ENCODE data around the gene FNBP1.
"Not testable (repeated sequence)": the region's sequence is repeated elsewhere in the genome, so short reads cannot be mapped to it uniquely, and the experiment has no call there.

Gene FNBP1

GRCh38 chr9:129994882-129995281 is 48.1 kb downstream of the FNBP1 start:
- DNase-seq (ENCODE audit: low read depth) = no peak
- H3K4me3 ChIP-seq (ENCODE audit: low read depth, low read length) = no peak overlapping the region
- TF ChIP-seq POLR2A (IDR thresholded peaks at IDR 0.05; ENCODE audit: extremely low read depth, insufficient read length) (no peak), MYC (IDR thresholded peaks at IDR 0.05; ENCODE audit: low read depth, low read length) (no peak), MAX (IDR thresholded peaks at IDR 0.05; ENCODE audit: low read depth, low read length) (no peak)
- TF ChIP-seq, protein P1, sequence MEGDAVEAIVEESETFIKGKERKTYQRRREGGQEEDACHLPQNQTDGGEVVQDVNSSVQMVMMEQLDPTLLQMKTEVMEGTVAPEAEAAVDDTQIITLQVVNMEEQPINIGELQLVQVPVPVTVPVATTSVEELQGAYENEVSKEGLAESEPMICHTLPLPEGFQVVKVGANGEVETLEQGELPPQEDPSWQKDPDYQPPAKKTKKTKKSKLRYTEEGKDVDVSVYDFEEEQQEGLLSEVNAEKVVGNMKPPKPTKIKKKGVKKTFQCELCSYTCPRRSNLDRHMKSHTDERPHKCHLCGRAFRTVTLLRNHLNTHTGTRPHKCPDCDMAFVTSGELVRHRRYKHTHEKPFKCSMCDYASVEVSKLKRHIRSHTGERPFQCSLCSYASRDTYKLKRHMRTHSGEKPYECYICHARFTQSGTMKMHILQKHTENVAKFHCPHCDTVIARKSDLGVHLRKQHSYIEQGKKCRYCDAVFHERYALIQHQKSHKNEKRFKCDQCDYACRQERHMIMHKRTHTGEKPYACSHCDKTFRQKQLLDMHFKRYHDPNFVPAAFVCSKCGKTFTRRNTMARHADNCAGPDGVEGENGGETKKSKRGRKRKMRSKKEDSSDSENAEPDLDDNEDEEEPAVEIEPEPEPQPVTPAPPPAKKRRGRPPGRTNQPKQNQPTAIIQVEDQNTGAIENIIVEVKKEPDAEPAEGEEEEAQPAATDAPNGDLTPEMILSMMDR (IDR thresholded peaks at IDR 0.05; ENCODE audit: low read depth, low read length) = no peak

DNA sequence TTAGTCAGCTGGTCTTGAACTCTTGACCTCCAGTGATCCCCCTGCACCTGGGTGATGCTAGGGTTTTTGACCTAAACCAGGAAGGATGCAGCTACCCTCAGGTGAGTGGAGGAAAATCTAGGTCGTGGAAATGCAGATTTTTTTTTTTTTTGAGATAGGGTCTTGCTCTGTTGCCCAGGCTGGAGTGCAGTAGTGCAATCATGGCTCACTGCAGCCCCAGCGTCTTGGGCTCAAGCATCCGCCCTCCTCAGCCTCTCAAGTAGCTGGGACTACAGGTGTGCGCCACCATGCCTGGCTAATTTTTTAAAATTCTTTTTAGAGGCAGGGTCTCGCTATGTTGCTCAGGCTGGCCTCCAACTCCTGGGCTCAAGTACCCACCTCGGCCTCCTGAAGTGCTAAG is 51.9 kb downstream of the FNBP1 start:
- DNase-seq (ENCODE audit: low read depth); H3K4me3 ChIP-seq (ENCODE audit: low read depth, low read length): not testable (repeated sequence)

DNA sequence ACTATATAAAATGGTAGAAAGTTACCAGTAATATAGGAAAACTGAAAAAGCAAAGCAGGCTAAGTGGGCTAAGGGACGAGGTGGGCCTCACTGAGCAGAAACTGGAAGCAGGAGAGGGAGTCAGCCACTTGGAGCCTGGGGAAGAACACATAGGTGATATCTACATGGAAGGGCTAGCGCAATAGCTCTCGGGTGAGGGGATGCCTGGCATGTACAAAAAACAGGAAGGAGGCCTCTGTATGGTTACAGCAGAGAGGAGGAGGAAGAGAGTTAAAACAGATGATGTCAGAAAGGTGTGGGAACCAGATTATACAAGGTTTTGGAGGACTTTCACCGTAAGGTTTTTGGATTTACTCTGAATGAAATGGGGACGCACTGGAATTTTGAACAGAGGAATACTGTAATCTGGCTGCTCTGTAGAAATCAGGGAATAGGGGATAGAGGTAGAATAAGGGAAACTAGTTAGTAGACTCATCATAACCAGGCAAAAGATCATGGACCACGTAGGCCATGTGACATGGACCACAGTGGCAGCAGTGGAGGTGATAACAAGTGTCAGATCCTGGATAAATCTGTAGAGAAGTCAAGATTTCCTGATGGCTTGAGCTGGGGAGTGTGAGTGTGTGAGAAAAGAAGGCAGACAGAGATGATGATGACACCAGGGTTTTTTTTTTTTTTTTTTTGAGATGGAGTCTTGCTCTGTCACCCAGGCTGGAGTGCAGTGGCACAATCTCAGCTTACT is 52.5 kb downstream of the FNBP1 start:
- peak; percentile 48 for DNase-seq (ENCODE audit: low read depth)
- no peak overlapping the region for H3K4me3 ChIP-seq (ENCODE audit: low read depth, low read length)
- TF ChIP-seq POLR2A (IDR thresholded peaks at IDR 0.05; ENCODE audit: extremely low read depth, insufficient read length) = no peak
- TF ChIP-seq MYC (IDR thresholded peaks at IDR 0.05; ENCODE audit: low read depth, low read length) = no peak
- TF ChIP-seq MAX (IDR thresholded peaks at IDR 0.05; ENCODE audit: low read depth, low read length) = no peak
- TF ChIP-seq, protein P1 (IDR thresholded peaks at IDR 0.05; ENCODE audit: low read depth, low read length) = no peak

GRCh38 chr9:129989740-129990139 is 53.2 kb downstream of the FNBP1 start:
- H3K4me3 ChIP-seq (ENCODE audit: low read depth, low read length) = no peak overlapping the region

DNA sequence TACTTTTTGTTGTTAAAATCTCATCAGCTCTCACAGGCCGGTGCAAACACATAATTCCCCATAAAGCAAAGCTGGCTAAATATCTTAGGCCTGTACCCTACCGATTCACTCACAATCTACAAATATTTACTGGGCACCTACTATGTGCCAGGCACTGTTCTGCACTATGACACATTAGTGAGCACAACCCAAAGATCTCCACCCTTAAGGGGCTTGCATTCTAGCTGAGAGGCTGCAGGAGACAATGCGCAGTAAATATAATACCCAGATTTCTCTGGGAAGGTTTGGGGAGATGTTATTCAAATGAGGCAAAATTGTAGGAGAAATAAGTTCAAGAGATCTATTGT is 53.7 kb downstream of the FNBP1 start:
- no peak for DNase-seq (ENCODE audit: low read depth)
- no peak overlapping the region for H3K4me3 ChIP-seq (ENCODE audit: low read depth, low read length)

More at GRCh38 chr9:129989740-129990139, 53.2 kb downstream of the FNBP1 start:
- TF ChIP-seq MAX (IDR thresholded peaks at IDR 0.05; ENCODE audit: low read depth, low read length) (no peak), MYC (IDR thresholded peaks at IDR 0.05; ENCODE audit: low read depth, low read length) (no peak), POLR2A (IDR thresholded peaks at IDR 0.05; ENCODE audit: extremely low read depth, insufficient read length) (no peak)
- TF ChIP-seq, protein P1 (IDR thresholded peaks at IDR 0.05; ENCODE audit: low read depth, low read length) = no peak
- no peak for DNase-seq (ENCODE audit: low read depth)

More for the DNA sequence above, 53.7 kb downstream of the FNBP1 start:
- TF ChIP-seq, protein P1 (IDR thresholded peaks at IDR 0.05; ENCODE audit: low read depth, low read length) = no peak
- TF ChIP-seq MYC (IDR thresholded peaks at IDR 0.05; ENCODE audit: low read depth, low read length) = no peak
- TF ChIP-seq MAX (IDR thresholded peaks at IDR 0.05; ENCODE audit: low read depth, low read length) = no peak
- no peak for TF ChIP-seq POLR2A (IDR thresholded peaks at IDR 0.05; ENCODE audit: extremely low read depth, insufficient read length)
